ENCODE measurements around the gene UBE2S. TPM values are rescaled to one million over a fixed set of nuclear protein-coding genes. Genes with fewer than 3 reads are reported as not detected.

UBE2S gene
- total RNA-seq, 6 experiments from 2014 or later = 181 to 356 (median 309) TPM

GRCh38 chr19:55365245-55365644, 42.3 kb downstream of the UBE2S start:
- peak overlapping the region; percentile 18; the same call in 1 of the 2 replicates for H3K27ac Mint-ChIP-seq
- no peaks in the 10 kb centered on the region for H3K4me1 Mint-ChIP-seq (ENCODE audit: low read depth)
- peaks cover 4% of the 10 kb centered on the region; the same call in 1 of the 2 replicates for H3K27me3 Mint-ChIP-seq (ENCODE audit: insufficient read depth)
- no peak for TF ChIP-seq CTCF (IDR thresholded peaks at IDR 0.05)
- no peak for DNase-seq
- H3K36me3 Mint-ChIP-seq (ENCODE audit: low read depth) = peaks cover 8% of the 10 kb centered on the region; the same call in 1 of the 2 replicates
- H3K4me3 Mint-ChIP-seq = no peak overlapping the region
- no peaks in the 10 kb centered on the region for H3K9me3 Mint-ChIP-seq

- peaks cover 4% of the 10 kb centered on the region; the same call in 1 of the 2 replicates for H3K27me3 Mint-ChIP-seq (ENCODE audit: insufficient read depth)
- no peak for DNase-seq
- H3K9me3 Mint-ChIP-seq = no peaks in the 10 kb centered on the region
- no peaks in the 10 kb centered on the region for H3K4me1 Mint-ChIP-seq (ENCODE audit: low read depth)
- H3K36me3 Mint-ChIP-seq (ENCODE audit: low read depth) = peaks cover 8% of the 10 kb centered on the region; the same call in 1 of the 2 replicates
- no peak within 1 kb of the TSS for H3K4me3 Mint-ChIP-seq
- TF ChIP-seq CTCF (IDR thresholded peaks at IDR 0.05) = no peak
- H3K27ac Mint-ChIP-seq = peak within 1 kb of the TSS; percentile 57
These were observed 44.4 kb downstream of the UBE2S start, which contains the start of gene GARIN5B for GRCh38 chr19:55362990-55363716. TSS of gene GARIN5B (minus strand) at chr19:55363260. CDS start at chr19:55363066, 194 bp downstream.

GRCh38 chr19:55362174-55362989, 45.2 kb downstream of the UBE2S start:
- DNase-seq = no peak
- no peaks in the 10 kb centered on the region for H3K4me1 Mint-ChIP-seq (ENCODE audit: low read depth)
- H3K9me3 Mint-ChIP-seq = no peaks in the 10 kb centered on the region
- no peak for TF ChIP-seq CTCF (IDR thresholded peaks at IDR 0.05)
- peaks cover 6% of the 10 kb centered on the region for H3K27me3 Mint-ChIP-seq (ENCODE audit: insufficient read depth)
- no peak overlapping the region for H3K27ac Mint-ChIP-seq
- peaks cover 4% of the 10 kb centered on the region; the same call in 1 of the 2 replicates for H3K36me3 Mint-ChIP-seq (ENCODE audit: low read depth)
- no peak overlapping the region for H3K4me3 Mint-ChIP-seq

DNA sequence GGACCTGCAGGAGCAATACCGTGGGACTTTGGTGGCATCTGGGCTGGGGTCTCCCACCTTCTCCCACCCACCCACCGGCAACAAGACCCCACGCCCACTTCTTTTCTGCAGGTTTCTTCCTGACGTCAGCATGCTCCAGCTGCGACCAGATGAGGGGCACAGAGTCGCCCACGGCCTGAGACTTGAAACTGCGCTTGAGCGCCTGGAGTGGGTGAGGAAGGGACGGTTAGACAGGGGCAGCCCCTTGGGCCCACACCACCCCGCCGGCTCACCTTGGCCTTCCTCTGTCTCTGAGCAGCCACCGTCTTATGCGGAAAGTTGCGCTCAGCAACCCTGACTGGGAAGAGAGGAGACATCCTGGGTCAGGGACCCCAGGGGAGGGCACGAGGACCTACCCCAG, 46.7 kb downstream of the UBE2S start:
- no peak for DNase-seq
- Mint-ChIP-seq H3K27me3 (ENCODE audit: insufficient read depth) (peaks cover 10% of the 10 kb centered on the region), H3K9me3 (no peaks in the 10 kb centered on the region), H3K27ac (no peak overlapping the region), H3K36me3 (ENCODE audit: low read depth) (no peaks in the 10 kb centered on the region), H3K4me1 (ENCODE audit: low read depth) (no peaks in the 10 kb centered on the region), H3K4me3 (no peak overlapping the region)
- no peak for TF ChIP-seq CTCF (IDR thresholded peaks at IDR 0.05)

DNA sequence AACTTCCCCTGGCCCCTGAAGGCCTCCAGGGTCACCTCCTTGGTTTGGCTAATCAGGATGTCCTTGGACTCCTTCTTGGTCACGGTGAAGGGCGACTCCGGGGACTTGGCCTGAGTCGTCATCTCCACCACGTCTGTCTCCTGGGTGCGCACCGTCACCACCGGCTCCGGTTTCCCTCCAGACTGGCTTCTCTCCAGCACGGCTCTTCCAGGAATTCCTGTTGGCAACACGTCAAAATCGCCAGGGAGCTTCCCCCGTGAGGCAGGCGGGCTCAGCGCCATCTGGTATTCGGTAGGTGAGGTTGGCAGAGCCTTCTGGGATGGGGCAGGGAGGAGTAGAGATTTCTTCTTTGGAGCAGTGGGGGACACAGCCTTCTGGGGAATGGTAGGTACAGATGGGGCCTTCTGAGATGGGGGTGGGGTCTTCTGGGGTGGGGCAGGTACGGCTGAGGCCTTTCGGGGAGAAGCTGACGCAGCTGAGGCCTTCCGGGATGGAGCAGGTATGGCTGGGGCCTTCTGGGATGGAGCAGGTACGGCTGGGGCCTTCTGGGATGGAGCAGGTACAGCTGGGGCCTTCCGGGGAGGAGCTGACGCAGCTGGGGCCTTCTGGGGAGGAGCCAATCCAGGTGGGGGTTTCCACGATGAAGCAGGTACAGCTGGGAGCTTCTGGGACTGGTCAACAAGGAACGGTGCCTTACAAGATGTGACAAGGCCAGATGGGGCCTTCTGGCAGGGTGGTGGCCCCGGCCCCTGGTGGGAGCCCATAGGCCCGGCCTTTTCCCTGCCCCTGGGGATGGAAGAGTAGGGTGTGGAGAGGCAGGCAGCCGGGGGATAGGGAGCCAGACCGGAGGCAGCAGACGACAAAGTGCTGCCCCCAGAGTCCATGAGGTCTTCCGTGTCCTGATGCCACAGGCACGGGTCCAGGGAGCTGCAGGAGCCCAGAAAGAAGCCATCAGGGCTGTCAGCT, 48.4 kb downstream of the UBE2S start:
- H3K4me1 Mint-ChIP-seq (ENCODE audit: low read depth) = no peaks in the 10 kb centered on the region
- H3K27ac Mint-ChIP-seq = no peak overlapping the region
- no peak for TF ChIP-seq CTCF (IDR thresholded peaks at IDR 0.05)
- no peak overlapping the region for H3K4me3 Mint-ChIP-seq
- H3K9me3 Mint-ChIP-seq = no peaks in the 10 kb centered on the region
- H3K27me3 Mint-ChIP-seq (ENCODE audit: insufficient read depth) = peaks cover 10% of the 10 kb centered on the region
- H3K36me3 Mint-ChIP-seq (ENCODE audit: low read depth) = no peaks in the 10 kb centered on the region
- no peak for DNase-seq
